ENCODE measurements around the gene CST2. TPM values are rescaled to one million over a fixed set of nuclear protein-coding genes. Genes with fewer than 3 reads are reported as not detected.
"Not testable (repeated sequence)": the region's sequence is repeated elsewhere in the genome, so short reads cannot be mapped to it uniquely, and the experiment has no call there.

The CST2 gene
- total and polyA plus RNA-seq, 3 experiments from 2014 or later = not detected

DNA sequence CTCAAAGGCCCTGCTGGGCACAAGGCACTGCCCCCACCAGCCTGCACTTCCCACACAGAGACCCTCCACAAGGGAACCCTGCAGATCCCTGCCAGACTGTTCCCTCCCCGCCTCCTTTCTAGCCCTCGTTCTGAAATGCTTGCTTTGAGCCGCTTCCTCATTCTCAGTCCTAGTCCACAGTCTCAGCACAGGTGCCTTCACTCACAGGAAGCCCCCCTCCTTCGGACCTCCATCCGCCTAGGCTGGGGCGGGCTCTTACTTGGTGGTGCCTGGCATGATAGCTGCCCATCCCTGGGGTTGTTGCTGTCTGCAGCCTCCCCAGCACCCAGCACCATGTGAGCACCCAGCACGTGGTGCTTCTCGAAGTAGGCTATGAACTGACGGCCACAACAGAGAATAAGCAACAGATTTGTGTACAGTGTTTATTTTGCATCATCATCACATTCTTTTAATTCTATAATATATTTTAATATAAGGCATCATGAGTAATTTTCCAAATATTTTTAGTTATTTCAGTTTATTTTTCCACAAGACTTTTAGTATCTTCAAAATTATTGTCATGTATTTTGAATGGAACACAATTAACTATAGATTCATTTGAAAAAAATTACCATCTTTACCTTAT lies 40.7 kb upstream of the CST2 start:
- no peak for DNase-seq
- no peaks in the 10 kb centered on the region for H3K4me1 ChIP-seq (ENCODE audit: insufficient read depth, low read length)
- H3K27ac ChIP-seq (ENCODE audit: low read depth, low read length) = no peak overlapping the region
- H3K36me3 ChIP-seq (ENCODE audit: insufficient read depth, low read length) = no peaks in the 10 kb centered on the region
- H3K4me3 Mint-ChIP-seq = no peak overlapping the region
- no peaks in the 10 kb centered on the region for H3K27me3 ChIP-seq (ENCODE audit: insufficient read depth, low read length, poor library complexity, severe bottlenecking)
- no peak overlapping the region for H3K27ac Mint-ChIP-seq
- ChIA-PET CTCF (no interaction called here), POLR2A (no interaction called here)
- H3K4me1 Mint-ChIP-seq = peaks cover 0 to 3% (median 0%) of the 10 kb centered on the region in 3 donors
- H3K27me3 Mint-ChIP-seq = peaks cover 17 to 58% of the 10 kb centered on the region in 2 donors
- H3K4me3 ChIP-seq (ENCODE audit: low read length) = no peak overlapping the region
- H3K9me3 Mint-ChIP-seq = no peaks in the 10 kb centered on the region
- H3K9me3 ChIP-seq (ENCODE audit: low read length) = no peaks in the 10 kb centered on the region
- no peaks in the 10 kb centered on the region for H3K36me3 Mint-ChIP-seq

DNA sequence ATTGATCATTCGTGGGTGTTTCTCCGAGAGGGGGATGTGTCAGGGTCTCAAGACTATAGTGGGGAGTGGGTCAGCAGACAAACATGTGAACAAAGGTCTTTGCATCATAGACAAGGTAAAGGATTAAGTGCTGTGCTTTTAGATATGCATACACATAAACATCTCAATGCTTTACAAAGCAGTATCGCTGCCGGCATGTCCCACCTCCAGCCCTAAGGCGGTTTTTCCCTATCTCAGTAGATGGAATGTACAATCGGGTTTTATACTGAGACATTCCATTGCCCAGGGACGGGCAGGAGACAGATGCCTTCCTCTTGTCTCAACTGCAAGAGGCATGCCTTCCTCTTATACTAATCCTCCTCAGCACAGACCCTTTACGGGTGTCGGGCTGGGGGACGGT lies 34.2 kb upstream of the CST2 start:
- H3K27ac Mint-ChIP-seq; CTCF ChIA-PET; H3K36me3 ChIP-seq (ENCODE audit: insufficient read depth, low read length); H3K4me3 ChIP-seq (ENCODE audit: low read length); H3K9me3 ChIP-seq (ENCODE audit: low read length); H3K27ac ChIP-seq (ENCODE audit: low read depth, low read length); H3K9me3 Mint-ChIP-seq; H3K27me3 Mint-ChIP-seq; H3K27me3 ChIP-seq (ENCODE audit: insufficient read depth, low read length, poor library complexity, severe bottlenecking); H3K4me3 Mint-ChIP-seq; H3K36me3 Mint-ChIP-seq; H3K4me1 Mint-ChIP-seq; POLR2A ChIA-PET; DNase-seq; H3K4me1 ChIP-seq (ENCODE audit: insufficient read depth, low read length): not testable (repeated sequence)

DNA sequence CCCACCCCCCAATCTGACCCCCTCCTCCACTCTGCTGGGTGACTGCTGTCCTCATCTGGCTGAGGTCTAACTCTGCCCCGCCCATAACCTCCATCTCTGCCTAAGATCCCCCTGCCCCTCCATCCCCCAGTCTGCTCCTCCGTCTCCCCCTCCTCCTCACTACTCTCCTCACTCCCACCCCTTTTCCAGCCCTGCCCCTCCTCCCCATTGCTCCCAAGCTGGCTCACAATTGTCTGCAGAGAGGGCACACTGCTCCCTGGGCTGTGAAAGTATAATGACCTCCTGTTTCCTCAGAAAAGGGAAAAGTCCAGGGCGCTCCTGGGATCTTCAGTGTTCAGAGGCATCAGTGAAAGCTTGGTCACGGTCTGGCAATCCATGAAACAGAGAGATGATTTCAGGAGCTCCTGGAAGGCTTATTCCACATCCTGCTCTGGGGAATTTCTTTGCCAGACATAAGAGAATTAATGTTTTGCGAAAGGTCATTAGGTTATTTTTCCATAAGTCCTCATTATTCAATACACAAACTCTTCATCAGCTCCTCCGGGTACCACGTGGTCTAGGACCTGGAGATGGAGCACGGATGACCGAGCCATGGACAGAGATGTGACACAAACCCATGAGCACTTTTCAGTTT lies 31.6 kb upstream of the CST2 start:
- Histone ChIP-seq H3K4me1 (ENCODE audit: insufficient read depth, low read length) (no peaks in the 10 kb centered on the region), H3K4me3 (ENCODE audit: low read length) (no peak overlapping the region), H3K27ac (ENCODE audit: low read depth, low read length) (no peak overlapping the region), H3K9me3 (ENCODE audit: low read length) (no peaks in the 10 kb centered on the region), H3K36me3 (ENCODE audit: insufficient read depth, low read length) (no peaks in the 10 kb centered on the region), H3K27me3 (ENCODE audit: insufficient read depth, low read length, poor library complexity, severe bottlenecking) (no peaks in the 10 kb centered on the region)
- Mint-ChIP-seq H3K36me3 (no peaks in the 10 kb centered on the region), H3K4me1 (no peaks in the 10 kb centered on the region), H3K27ac (no peak overlapping the region), H3K4me3 (no peak overlapping the region), H3K27me3 (peaks cover 6 to 7% of the 10 kb centered on the region in 2 donors), H3K9me3 (no peaks in the 10 kb centered on the region)
- POLR2A ChIA-PET = no interaction called here
- CTCF ChIA-PET = interaction anchor here (1.0 kb wide), 1 partner anchor 22 kb away, joined by 3 read pairs; no protein-coding TSS in a partner anchor
- no peak for DNase-seq

DNA sequence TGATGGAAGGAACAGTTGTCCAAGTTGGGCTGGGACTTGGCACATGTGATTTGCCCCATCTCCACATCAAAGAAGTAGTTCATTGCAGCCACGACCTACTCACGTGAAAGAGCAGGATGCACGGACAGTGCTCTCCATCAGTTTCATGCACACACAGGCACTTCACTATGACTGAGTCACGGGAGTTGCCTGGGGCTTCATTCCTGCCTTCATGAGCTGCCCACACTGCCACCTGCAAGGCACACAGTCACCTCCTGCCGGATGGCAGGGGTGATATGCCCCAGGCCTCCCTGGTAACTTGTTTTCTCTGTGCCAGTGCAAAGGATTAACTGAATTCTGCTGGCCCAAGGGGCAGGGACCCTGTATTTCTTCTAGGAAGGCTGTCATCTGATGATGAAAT lies 30.2 kb upstream of the CST2 start:
- Histone ChIP-seq H3K4me1 (ENCODE audit: insufficient read depth, low read length) (no peaks in the 10 kb centered on the region), H3K27me3 (ENCODE audit: insufficient read depth, low read length, poor library complexity, severe bottlenecking) (no peaks in the 10 kb centered on the region), H3K9me3 (ENCODE audit: low read length) (no peaks in the 10 kb centered on the region), H3K27ac (ENCODE audit: low read depth, low read length) (no peak overlapping the region), H3K36me3 (ENCODE audit: insufficient read depth, low read length) (no peaks in the 10 kb centered on the region), H3K4me3 (ENCODE audit: low read length) (no peak overlapping the region)
- no peak for DNase-seq
- Mint-ChIP-seq H3K27ac (no peak overlapping the region), H3K27me3 (peaks cover 6 to 7% of the 10 kb centered on the region in 2 donors), H3K4me1 (no peaks in the 10 kb centered on the region), H3K9me3 (no peaks in the 10 kb centered on the region), H3K36me3 (no peaks in the 10 kb centered on the region), H3K4me3 (no peak overlapping the region)
- POLR2A ChIA-PET = no interaction called here
- CTCF ChIA-PET = no interaction called here

DNA sequence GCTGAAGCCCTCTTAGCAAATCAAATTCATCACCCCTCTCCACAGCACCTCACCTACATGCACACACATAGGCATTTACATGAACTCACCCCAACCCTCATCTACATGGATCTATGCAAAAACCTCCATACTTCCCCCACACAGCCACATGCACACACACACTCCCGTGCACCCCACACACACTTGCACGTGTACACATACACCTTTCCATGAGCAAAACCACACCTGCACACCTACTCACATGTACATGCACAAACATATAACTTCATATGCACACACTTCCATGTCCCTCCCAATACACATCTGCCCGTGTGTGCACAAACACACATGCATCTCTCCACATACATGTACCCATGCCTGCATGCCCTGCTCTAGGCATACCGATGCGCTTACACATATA lies 29.7 kb upstream of the CST2 start:
- Histone ChIP-seq H3K27me3 (ENCODE audit: insufficient read depth, low read length, poor library complexity, severe bottlenecking) (no peaks in the 10 kb centered on the region), H3K27ac (ENCODE audit: low read depth, low read length) (no peak overlapping the region), H3K9me3 (ENCODE audit: low read length) (no peaks in the 10 kb centered on the region), H3K4me1 (ENCODE audit: insufficient read depth, low read length) (no peaks in the 10 kb centered on the region), H3K4me3 (ENCODE audit: low read length) (no peak overlapping the region), H3K36me3 (ENCODE audit: insufficient read depth, low read length) (no peaks in the 10 kb centered on the region)
- H3K4me3 Mint-ChIP-seq = no peak overlapping the region
- H3K36me3 Mint-ChIP-seq = no peaks in the 10 kb centered on the region
- no peaks in the 10 kb centered on the region for H3K9me3 Mint-ChIP-seq
- POLR2A ChIA-PET = no interaction called here
- CTCF ChIA-PET = no interaction called here
- H3K4me1 Mint-ChIP-seq = no peaks in the 10 kb centered on the region
- peaks cover 6 to 7% of the 10 kb centered on the region in 2 donors for H3K27me3 Mint-ChIP-seq
- no peak for DNase-seq
- no peak overlapping the region for H3K27ac Mint-ChIP-seq

DNA sequence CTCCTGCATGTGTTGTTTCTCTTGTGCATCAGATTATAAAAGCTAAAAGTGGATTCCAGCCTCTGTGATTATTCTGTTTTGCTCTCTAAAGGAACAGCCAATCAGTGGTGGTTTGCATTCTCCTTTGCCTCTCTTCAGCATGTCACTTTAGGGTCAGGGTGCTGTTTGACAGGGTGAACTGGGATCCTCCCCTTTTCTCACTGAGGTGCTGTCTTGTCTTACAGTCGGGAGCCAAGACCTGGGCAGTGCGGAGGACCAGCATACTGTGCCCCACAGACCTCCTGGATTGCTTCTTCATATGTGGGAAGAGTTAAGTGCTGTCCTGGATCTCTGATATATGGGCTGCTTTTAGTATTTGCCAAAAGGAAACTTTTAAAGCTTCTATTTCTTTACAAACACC lies 15.2 kb upstream of the CST2 start:
- CTCF ChIA-PET = no interaction called here
- no peaks in the 10 kb centered on the region for H3K4me1 Mint-ChIP-seq

DNA sequence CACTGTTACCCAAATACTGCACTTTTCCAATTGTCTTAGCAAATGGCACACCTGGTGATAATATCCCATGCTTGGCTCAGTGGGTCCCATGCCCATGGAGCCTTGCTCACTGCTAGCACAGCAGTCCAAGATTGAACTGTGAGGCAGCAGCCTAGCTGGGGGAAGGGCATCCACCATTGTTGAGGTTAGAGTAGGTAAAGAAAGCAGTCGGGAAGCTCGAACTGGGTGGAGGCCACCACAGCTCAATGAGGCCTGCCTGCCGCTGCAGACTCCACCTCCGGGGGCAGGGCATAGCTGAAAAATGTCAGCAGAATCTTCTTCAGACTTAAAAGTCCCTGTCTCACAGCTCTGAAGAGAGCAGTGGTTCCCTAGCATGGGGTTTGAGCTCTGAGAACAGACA lies 9.2 kb upstream of the CST2 start:
- Histone ChIP-seq H3K9me3 (ENCODE audit: low read length) (no peaks in the 10 kb centered on the region), H3K36me3 (ENCODE audit: insufficient read depth, low read length) (no peaks in the 10 kb centered on the region), H3K27me3 (ENCODE audit: insufficient read depth, low read length, poor library complexity, severe bottlenecking) (no peaks in the 10 kb centered on the region), H3K27ac (ENCODE audit: low read depth, low read length) (no peak overlapping the region), H3K4me3 (ENCODE audit: low read length) (no peak overlapping the region), H3K4me1 (ENCODE audit: insufficient read depth, low read length) (no peaks in the 10 kb centered on the region)
- Mint-ChIP-seq H3K4me3 (no peak overlapping the region), H3K27ac (no peak overlapping the region), H3K27me3 (peaks cover 10 to 37% of the 10 kb centered on the region in 2 donors), H3K36me3 (peaks cover 0 to 6% (median 0%) of the 10 kb centered on the region in 3 donors), H3K9me3 (peaks cover 0 to 6% (median 3%) of the 10 kb centered on the region in 5 donors), H3K4me1 (no peaks in the 10 kb centered on the region)
- CTCF ChIA-PET = no interaction called here
- POLR2A ChIA-PET = no interaction called here
- DNase-seq = no peak

More for the DNA sequence above, 15.2 kb upstream of the CST2 start:
- Mint-ChIP-seq H3K4me3 (no peak overlapping the region), H3K36me3 (peaks cover 0 to 6% (median 0%) of the 10 kb centered on the region in 3 donors), H3K9me3 (peaks cover 0 to 6% (median 4%) of the 10 kb centered on the region in 5 donors), H3K27ac (no peak overlapping the region), H3K27me3 (peaks cover 9 to 22% of the 10 kb centered on the region in 2 donors)
- Histone ChIP-seq H3K27me3 (ENCODE audit: insufficient read depth, low read length, poor library complexity, severe bottlenecking) (no peaks in the 10 kb centered on the region), H3K27ac (ENCODE audit: low read depth, low read length) (no peak overlapping the region), H3K9me3 (ENCODE audit: low read length) (no peaks in the 10 kb centered on the region), H3K4me3 (ENCODE audit: low read length) (no peak overlapping the region), H3K36me3 (ENCODE audit: insufficient read depth, low read length) (no peaks in the 10 kb centered on the region), H3K4me1 (ENCODE audit: insufficient read depth, low read length) (no peaks in the 10 kb centered on the region)
- no peak for DNase-seq
- POLR2A ChIA-PET = no interaction called here

DNA sequence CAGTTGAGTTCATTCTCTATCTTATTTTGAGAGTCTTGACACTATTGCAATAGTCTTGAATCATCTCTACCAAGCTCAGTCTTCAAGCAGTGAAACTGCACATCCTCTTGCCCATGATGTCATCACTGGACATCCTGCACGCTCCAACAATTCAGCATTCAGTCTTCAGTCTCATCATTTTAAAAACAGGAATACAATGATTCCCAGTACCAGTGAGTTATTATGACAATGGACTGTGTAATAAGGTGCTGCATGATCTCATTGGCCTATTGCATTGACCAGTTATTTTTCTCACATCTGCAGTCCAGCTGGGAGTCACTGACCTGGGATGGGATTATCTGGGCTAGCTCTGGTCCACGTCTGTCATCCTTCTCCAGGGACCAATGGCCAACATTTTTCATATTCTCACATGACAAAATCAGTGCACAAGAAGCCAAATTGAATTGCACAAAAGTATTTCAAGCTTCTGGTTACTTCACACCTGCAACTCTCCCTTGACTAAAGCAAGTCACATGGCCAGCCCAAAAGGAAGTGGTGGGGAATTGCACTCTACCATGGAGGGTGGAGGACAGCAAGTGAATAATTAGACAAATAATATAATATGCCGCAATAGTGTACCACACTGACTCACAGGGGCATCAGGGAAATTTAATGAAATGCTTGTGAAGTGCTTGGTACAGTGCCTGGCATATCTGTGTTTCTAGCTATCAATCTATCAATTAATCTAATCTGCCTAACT lies 6.4 kb upstream of the CST2 start:
- no peak overlapping the region for H3K27ac ChIP-seq (ENCODE audit: low read depth, low read length)
- H3K4me1 ChIP-seq (ENCODE audit: insufficient read depth, low read length) = no peaks in the 10 kb centered on the region
- H3K36me3 ChIP-seq (ENCODE audit: insufficient read depth, low read length) = no peaks in the 10 kb centered on the region
- POLR2A ChIA-PET = no interaction called here
- Mint-ChIP-seq H3K4me1 (no peaks in the 10 kb centered on the region), H3K36me3 (no peaks in the 10 kb centered on the region), H3K4me3 (no peak overlapping the region), H3K27me3 (peaks cover 11 to 31% of the 10 kb centered on the region in 2 donors), H3K9me3 (no peaks in the 10 kb centered on the region), H3K27ac (no peak overlapping the region)
- H3K4me3 ChIP-seq (ENCODE audit: low read length) = no peak overlapping the region
- H3K9me3 ChIP-seq (ENCODE audit: low read length) = no peaks in the 10 kb centered on the region
- no peaks in the 10 kb centered on the region for H3K27me3 ChIP-seq (ENCODE audit: insufficient read depth, low read length, poor library complexity, severe bottlenecking)
- CTCF ChIA-PET = no interaction called here
- no peak for DNase-seq
